ENCODE data around the gene PWWP2B.

Gene PWWP2B

GRCh38 chr10:132397036-132397541 is at the start of gene PWWP2B:
Gene PWWP2B (plus strand): TSS chr10:132397200. CDS start chr10:132397227, 27 bp downstream.
- DNase-seq = no peak

DNA sequence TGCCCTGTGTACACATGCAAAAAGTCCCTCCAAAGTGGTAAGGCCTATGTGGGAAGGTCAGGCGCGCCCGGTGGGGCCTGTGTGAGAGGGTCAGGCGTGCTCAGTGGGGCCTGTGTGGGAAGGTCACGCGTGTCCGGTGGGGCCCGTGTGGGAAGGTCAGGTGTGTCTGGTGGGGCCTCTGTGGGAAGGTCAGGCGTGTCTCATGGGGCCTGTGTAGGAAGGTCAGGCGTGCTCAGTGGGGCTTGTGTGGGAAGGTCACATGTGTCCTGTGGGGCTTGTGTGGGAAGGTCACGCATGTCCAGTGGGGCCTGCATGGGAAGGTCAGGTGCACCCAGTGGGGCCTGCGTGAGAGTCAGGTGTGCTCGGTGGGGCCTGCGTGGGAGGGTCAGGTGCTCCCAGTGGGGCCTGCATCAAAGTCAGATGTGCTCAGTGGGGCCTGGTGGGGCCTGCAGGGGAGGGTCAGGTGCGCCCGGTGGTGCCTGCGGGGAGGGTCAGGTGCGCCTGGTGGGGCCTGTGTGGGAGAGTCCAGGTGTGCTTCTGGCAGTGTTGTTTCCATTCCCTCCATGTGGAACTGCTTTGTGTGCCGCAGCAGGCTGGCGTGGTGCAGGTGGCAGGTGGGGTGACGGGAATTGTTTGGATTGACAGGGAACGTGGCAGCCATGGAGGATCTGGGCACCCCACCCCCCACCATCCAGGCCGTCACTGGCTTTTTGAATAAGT is 49.6 kb upstream of the PWWP2B start:
- DNase-seq = no peak

GRCh38 chr10:132347931-132348267 is 49.1 kb upstream of the PWWP2B start:
- DNase-seq = no peak

DNA sequence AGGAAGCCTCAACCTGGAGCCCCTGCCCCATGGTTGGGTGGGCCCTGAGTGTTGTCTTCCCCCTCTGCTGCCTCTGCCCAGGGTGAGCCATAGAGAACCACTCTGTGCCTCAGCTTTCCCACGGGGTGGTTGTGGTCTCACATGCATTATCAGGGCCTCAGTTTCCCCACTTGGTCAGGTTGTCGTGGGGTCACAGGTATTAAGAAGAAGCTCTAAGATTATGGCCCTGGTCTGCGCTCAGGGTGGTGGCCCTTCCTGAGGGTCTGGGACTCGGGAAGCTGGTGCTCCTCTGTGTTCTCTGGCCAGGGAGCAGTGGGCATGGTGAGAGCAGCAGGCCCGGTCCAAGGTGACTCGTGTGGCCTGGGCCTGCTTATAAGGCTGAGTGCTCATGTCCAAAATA is 47.2 kb upstream of the PWWP2B start:
- DNase-seq = no peak

DNA sequence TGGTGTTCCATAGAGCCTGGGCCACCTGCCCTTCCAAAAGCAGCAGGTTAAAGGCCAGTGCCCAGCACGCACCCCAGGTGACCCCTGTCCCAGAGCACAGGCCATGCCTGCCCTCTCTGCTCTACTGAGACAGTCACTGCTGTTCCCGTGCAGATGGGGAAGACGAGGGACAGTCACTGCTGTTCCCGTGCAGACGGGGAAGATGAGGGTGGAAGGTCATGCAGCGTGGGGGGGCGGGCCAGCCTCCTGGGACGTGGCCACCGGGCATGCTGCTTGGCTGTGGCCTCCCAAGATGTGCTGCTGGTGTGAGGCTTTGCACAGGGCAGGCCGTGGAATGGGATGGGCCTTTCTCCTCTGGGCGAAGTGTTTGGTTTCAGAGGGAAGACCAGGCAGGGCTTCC is 46.6 kb upstream of the PWWP2B start:
- no peak for DNase-seq

GRCh38 chr10:132350946-132351345 is 46.1 kb upstream of the PWWP2B start:
- no peak for DNase-seq

DNA sequence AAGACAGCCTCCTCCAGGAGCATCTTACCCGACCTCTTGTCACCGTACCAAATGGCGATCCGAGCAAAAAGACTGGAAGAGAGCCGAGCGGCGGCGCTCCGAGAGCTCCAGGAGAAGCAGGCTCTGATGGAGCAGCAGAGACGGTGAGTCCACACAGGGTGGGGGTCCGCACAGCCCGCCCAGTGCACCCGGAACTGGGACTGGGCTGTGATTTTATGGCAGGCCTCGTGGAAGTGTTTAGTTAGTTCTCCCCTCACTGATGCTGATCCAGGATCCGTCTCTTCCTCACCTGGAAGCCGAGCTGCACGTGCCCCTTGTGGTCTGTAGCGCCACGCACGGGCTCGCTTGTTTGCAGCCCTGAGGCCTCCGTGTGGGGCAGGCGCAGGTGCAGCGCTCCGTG is 45.4 kb upstream of the PWWP2B start:
- DNase-seq = no peak

GRCh38 chr10:132352462-132353308 is 44.3 kb upstream of the PWWP2B start:
- DNase-seq = peak; percentile 52

DNA sequence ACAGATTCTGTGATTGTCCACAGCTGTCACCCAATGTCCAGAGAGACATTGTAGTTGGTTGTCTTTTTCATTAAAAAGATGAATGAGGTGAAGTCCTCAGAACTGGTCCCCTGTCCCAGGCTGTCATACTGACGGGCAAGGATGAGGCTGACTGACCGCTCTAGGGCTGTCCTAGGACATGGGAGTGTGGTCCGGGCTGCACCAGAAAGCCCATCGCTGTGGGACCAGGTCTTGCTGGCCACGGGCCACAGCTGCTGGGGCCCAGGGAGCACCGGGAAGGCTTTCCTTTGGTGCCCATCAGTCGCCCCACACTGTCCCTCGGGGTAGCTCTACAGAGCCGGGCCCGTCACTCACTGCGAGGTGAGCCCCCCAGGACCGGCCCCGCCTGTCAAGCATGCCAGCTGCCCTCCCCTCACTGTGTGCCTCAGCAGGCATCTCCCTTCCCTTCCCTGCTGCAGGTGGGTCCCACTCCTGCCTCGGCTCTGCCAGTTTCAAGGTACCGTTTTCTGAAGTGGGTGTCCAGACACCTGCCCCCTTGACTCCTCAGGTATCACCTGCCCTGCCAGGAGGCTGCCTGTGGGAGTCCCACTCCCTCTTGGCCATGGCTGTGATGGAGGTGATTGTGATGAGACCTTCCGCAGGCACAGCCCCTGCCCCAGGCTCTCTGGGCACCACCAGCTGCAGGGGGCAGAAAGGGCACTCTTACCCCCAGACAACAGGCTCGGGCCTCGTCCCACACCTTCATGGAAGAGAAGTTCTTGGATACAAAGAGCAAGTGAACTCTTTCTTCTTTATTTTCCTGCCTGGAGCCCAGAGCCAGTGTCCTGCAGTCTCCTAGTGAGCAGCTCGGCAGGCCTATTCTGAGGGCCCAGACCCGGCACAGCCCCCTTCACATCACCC is 43.3 kb upstream of the PWWP2B start:
- DNase-seq = no peak

DNA sequence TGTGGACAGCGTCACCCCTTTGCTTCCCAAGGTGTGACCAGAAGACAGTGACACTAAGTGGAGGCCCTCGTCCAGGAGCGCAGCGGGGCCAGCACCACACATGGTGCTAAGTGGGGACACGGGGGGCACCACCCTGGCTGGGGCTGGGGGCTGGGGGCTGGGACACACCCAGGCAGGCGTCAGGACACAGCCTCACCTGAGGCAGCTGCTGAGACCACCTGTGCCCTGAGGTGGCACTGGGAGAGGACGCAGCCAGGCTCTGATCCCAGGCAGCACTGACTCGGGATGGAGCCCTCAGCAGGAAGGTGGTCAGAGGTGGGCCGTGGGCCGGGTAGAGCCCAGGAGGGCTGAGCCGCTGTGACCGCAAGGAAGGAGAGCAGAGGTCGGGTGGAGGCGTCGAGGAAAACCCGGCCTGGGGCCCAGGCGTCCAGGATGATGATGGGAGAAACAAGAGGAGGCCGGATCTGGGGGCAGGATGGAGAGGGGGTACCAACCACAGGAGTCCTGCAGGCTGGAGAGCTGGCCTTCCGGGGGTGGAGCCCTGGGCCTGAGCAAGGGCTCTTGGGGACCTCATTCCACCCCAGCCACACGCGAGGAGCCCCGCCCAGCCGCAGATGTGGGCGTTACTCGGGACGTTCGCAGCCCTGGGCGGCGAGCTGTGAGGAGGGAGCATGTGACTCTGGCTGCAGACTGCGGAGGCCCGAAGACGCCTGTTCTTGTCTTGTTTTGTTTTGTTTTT is 42.5 kb upstream of the PWWP2B start:
- no peak for DNase-seq

DNA sequence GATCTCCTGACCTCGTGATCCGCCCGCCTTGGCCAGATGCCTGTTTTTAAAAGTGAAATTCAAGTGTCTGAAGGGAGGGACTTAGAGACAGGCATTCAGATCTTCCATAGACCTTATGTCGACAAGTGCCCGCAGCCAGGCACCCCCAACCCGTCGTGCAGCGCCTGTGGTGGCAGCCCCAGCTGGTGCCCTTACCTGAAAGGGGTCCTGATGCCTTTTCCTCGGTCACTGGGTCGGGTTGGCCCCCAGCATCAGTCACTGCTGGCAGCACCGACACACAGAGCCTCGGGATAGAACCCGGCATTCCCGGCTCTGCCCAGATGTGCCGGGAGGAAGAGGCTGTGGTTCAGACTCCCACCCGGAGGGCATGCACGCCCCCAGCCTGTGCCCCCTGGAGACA is 41.7 kb upstream of the PWWP2B start:
- no peak for DNase-seq

GRCh38 chr10:132355754-132356153 is 41.2 kb upstream of the PWWP2B start:
- no peak for DNase-seq

GRCh38 chr10:132356621-132357195 is 40.3 kb upstream of the PWWP2B start:
- DNase-seq = no peak

- DNase-seq = no peak
Observed at GRCh38 chr10:132357286-132358058, 39.5 kb upstream of the PWWP2B start.

GRCh38 chr10:132359305-132360040 is 37.5 kb upstream of the PWWP2B start:
- no peak for DNase-seq

- DNase-seq = no peak
Observed at GRCh38 chr10:132360766-132361447, 36.1 kb upstream of the PWWP2B start.

DNA sequence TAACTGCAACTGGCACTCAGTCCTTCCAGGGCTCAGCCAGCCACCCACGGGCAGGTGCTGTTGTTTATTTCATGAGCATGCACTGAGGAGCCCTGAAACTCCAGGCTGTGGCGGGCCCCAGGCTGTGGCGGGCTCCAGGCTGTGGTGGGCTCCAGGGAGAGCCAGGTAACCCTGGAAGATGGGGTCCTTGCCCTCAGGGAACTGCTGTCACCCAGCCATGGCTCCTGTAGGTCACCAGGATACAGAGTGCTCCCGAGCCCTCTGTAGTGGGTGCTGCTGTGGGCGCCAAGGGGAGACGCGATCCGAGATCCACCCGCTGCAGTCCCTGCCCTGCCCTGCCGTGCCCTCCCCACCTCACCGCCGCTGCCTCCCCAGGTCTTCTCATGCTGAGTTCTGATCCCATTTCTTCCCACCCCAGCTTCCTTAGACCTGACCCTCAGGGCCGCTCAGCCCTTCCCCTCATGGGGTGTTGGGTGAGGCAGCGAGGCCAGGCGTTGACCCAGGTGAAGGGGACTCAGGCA is 35.4 kb upstream of the PWWP2B start:
- DNase-seq = no peak

DNA sequence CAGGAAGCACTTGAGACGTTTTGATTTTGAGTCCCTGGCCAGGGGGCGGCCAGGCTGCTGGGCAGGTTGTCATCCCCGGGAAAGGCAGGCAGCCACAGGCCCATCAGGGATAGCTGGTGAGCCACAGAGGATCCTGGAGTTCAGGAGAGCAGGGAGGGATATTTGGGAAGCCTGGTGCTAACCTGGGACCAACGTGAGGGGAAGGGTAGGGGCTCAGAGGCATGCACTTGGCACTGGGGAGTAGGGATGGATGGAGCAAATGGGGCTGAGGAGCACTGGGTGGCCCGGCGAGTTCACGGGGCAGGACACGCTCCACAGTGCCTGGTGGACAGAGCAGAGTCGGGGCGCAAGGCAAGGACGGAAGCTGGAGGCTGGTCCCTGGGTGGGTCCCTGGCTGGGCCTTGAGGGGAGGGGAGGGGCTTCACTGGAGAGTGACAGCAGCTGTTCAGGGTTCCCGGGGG is 34.8 kb upstream of the PWWP2B start:
- DNase-seq = no peak

- DNase-seq = no peak
Observed at GRCh38 chr10:132363376-132363775, 33.6 kb upstream of the PWWP2B start.

All from right hindlimb (tissue), 1 donor.